HG02938 (cell line): ENCODE results near the gene CDK12.
"Not testable (repeated sequence)": the region's sequence is repeated elsewhere in the genome, so short reads cannot be mapped to it uniquely, and the experiment has no call there.

Source experiments
- ATAC-seq: cut with Tn5 transposase; IDR thresholded peaks from one replicate; pipeline ENCODE4 v1.9.1; 2021; ENCODE audit warnings: mild to moderate bottlenecking, moderate library complexity; ENCODE audit not compliant: unreplicated experiment

The CDK12 gene

DNA sequence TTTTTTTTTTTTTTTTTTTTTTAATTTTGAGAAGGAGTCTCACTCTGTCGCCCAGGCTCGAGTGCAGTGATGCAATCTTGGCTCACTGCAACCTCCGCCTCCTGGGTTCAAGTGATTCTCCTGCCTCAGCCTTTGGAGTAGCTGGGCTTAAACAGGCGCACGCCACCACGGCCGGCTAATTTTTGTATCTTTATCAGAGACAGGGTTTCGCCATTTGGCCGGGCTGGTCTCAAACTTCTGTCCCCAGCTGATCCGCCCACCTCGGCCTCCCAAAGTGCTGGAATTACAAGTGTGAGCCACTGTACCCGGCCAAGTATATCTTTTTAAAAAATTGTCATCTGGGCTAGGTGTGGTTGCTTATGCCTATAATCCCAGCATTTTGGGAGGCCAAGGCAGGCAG lies 35.6 kb downstream of the CDK12 start:
- not testable (repeated sequence) for ATAC-seq

- ATAC-seq, result no peak
Observed at GRCh38 chr17:39507511-39507910, 46.2 kb downstream of the CDK12 start.

GRCh38 chr17:39508987-39509386 lies 47.7 kb downstream of the CDK12 start:
- no peak for ATAC-seq

- no peak for ATAC-seq
Observed at GRCh38 chr17:39513309-39513708, 52.0 kb downstream of the CDK12 start.

DNA sequence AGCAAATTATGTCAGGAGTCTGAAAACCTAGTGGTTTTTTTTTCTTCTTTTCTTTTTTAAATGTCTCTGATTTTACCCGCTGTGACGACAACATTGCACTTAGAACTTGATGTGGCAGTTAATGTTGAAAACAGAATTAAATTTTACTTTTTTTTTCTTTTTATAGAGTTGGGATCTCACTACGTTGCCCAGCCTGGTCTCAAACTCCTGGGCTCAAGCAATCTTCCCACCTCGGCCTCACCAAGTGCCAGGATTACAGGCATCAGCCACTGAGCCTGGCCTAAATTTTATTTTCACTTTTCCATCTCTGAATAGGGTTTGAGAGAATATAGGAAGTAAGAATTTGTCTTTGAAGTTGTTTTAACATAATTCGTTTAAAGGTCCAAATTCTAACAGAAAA lies 52.6 kb downstream of the CDK12 start:
- no peak for ATAC-seq

DNA sequence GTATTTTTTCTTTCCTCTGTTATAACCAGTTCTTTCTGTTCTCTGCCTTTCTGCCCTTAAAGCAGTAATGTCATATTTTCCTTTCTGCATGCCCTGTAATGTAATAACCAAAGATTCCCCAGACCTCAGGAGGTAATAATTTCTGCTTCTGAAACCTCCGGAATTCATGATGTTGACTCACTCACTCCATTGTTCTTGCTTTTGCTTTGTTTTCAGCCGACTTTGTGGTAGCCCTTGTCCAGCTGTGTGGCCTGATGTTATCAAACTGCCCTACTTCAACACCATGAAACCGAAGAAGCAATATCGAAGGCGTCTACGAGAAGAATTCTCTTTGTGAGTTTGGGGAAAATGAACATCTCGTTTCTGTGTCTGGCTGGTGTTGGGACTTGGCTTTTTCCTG lies 55.9 kb downstream of the CDK12 start:
- ATAC-seq, result no peak

DNA sequence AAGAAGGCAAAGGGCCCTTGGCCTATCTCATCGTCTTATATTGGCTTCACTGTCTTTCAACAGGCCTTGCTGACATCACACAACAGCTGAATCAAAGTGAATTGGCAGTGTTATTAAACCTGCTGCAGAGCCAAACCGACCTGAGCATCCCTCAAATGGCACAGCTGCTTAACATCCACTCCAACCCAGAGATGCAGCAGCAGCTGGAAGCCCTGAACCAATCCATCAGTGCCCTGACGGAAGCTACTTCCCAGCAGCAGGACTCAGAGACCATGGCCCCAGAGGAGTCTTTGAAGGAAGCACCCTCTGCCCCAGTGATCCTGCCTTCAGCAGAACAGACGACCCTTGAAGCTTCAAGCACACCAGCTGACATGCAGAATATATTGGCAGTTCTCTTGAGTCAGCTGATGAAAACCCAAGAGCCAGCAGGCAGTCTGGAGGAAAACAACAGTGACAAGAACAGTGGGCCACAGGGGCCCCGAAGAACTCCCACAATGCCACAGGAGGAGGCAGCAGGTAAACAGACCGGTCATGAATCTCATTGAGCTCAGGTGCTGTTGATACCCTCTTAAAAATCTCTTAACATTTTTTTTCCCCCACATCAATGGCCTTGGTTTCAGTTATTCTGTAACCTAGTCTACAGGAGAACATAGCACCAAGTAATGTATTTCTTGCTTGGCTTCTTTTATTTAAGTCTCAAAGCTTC lies 64.7 kb downstream of the CDK12 start:
- ATAC-seq, result no peak

GRCh38 chr17:39527220-39527813 lies 66.0 kb downstream of the CDK12 start:
- no peak for ATAC-seq

DNA sequence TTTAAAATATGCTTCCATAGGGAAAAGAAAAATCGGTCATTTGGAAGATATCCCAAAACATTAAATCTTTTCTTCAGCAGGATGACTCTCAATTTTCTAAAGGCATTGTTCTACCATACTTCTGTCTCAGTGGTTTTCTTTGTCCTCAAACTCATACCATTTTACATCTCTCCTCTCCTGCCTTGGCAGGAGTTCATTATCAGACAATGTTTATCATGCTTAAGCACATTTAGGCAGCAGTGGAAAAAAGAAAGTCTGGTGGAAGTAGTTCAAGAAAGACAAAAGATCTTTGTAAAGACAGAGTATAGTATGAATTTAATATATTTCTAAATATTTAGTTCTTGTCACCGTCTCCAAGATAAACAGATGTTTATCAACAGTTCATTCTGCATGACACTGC lies 68.2 kb downstream of the CDK12 start:
- no peak for ATAC-seq

DNA sequence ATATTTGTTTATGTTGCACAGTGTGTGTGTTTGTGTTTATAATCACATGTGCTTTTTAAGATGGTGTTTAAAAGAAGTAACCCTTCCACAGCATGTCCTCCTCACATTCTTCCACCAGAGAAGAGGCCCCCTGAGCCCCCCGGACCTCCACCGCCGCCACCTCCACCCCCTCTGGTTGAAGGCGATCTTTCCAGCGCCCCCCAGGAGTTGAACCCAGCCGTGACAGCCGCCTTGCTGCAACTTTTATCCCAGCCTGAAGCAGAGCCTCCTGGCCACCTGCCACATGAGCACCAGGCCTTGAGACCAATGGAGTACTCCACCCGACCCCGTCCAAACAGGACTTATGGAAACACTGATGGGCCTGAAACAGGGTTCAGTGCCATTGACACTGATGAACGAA lies 69.2 kb downstream of the CDK12 start:
- no peak for ATAC-seq

DNA sequence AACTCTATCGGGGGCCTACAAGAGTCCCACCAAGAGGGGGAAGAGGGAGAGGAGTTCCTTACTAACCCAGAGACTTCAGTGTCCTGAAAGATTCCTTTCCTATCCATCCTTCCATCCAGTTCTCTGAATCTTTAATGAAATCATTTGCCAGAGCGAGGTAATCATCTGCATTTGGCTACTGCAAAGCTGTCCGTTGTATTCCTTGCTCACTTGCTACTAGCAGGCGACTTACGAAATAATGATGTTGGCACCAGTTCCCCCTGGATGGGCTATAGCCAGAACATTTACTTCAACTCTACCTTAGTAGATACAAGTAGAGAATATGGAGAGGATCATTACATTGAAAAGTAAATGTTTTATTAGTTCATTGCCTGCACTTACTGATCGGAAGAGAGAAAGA lies 70.0 kb downstream of the CDK12 start:
- ATAC-seq, result no peak

GRCh38 chr17:39533891-39534290 lies 72.6 kb downstream of the CDK12 start:
- ATAC-seq, result no peak

GRCh38 chr17:39534768-39535405 lies 73.6 kb downstream of the CDK12 start:
- no peak for ATAC-seq

DNA sequence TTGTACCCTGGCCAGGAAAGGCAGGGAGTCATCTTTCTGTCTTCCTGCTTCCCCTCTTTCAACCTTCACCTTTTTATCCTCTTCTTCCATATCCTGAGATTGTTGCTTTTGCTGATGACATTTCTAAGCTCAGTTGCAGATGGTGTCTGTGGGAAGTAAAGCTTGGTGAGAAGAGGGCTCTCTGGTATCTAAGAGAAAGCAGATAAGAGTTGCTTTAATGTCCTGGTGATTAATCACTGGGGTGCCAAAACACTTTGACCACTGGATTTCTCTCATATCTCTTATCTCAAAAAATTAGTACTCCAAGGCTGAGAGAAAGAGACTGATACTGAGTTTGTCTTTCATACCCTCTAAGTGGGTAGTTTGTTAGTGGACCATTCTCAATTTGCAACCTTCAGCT lies 75.2 kb downstream of the CDK12 start:
- ATAC-seq, result no peak

GRCh38 chr17:39537364-39537763 lies 76.1 kb downstream of the CDK12 start:
- not testable (repeated sequence) for ATAC-seq

GRCh38 chr17:39538866-39539265 lies 77.6 kb downstream of the CDK12 start:
- ATAC-seq, result no peak

DNA sequence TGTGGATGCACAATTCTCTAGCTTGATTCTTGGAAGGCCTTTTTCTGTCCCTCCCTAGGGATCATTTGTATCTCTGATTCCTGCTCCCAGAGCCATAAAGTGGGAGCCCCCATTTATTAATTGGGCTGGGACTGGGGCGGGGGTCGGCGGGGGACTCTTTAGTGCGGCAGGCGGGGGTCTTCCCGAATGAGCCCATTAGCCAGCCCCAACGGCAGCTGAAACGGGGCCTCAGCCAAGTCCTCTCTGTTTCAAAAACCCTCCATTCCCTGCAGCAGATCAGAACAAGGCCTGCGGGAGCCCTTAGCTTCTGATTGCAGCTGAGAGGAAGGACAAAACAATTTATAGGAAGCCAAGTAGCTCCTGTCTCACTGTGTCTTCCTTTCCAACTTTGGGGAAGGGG lies 79.3 kb downstream of the CDK12 start:
- ATAC-seq, result no peak

DNA sequence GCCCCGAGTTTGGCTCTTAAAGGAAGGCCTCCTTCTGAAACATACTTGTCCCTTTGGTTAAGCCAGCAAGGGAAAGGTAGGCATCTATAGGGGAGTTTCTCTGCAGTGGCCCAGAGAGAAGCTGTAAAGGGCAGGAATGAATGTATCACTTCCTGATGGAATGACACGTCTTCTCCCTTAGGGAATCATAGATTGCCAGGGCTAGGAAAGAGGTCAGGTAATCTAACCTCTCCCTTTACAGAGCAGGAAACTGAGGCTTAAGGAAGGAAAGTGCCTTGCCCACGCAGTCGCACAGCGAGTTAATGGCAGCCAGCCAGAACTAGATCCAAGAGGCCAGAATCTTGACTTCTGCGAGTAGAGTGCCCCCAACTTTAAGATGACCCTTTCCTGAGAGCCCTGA lies 80.4 kb downstream of the CDK12 start:
- ATAC-seq, result no peak

- ATAC-seq, result no peak
Observed at GRCh38 chr17:39543176-39543575, 81.9 kb downstream of the CDK12 start.

DNA sequence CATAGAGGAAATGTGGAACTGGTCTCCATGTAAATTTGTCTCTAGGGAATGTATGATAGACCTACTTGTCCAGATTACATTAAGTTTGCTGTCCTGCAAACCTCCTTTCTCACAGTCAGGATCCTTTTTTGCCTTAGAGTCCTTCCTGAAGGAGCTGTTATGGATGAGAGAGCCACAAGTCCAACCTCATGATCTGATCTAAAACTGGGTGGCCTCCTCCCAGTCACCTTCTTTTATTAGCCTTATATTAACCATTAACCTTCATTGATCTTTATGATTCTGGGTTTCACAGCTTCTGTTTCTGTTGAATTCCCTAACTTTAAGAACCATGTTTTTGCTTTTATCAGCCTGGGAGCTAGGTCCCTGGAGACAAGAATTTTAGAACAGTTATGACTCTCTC lies 82.4 kb downstream of the CDK12 start:
- ATAC-seq, result no peak

GRCh38 chr17:39544361-39544760 lies 83.1 kb downstream of the CDK12 start:
- not testable (repeated sequence) for ATAC-seq

- no peak for ATAC-seq
Observed at GRCh38 chr17:39547713-39548478, 86.6 kb downstream of the CDK12 start.
